SK-N-DZ (cell line): ENCODE results near the gene FNBP1L.
"Not testable (repeated sequence)": the region's sequence is repeated elsewhere in the genome, so short reads cannot be mapped to it uniquely, and the experiment has no call there.

Experiments used
- DNase-seq: peaks from one replicate; pipeline ENCODE4 v3.0.0-alpha.2; 2015; ENCODE audit warnings: low spot score

FNBP1L gene

GRCh38 chr1:93528412-93528811 lies 80.5 kb downstream of the FNBP1L start:
- no peak for DNase-seq

- DNase-seq: no peak
These were observed 83.3 kb downstream of the FNBP1L start for GRCh38 chr1:93531193-93531592.

DNA sequence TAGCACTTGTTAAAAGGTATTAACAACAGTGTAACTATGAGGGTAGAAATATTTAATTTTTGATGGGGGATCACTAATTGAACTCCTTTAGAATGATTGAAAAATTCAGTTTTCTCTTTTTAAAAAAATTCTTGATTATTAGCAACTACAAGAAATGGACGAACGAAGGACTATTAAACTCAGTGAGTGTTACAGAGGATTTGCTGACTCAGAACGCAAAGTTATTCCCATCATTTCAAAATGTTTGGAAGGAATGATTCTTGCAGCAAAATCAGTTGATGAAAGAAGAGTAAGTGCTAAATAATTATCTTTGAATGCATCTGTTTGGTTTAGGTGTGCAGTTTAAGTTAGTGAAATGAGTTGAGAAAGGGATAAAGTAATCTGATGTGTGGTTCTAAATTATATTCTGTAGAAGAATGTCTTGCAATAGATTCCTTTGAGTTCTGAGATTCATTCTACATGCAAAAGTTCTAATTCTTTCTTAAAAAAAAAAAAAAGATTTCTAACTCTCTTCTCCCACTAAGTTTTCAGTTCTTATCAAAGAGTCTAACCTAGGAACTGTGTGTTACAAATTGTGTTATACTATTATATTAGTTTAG lies 85.0 kb downstream of the FNBP1L start:
- DNase-seq: no peak

DNA sequence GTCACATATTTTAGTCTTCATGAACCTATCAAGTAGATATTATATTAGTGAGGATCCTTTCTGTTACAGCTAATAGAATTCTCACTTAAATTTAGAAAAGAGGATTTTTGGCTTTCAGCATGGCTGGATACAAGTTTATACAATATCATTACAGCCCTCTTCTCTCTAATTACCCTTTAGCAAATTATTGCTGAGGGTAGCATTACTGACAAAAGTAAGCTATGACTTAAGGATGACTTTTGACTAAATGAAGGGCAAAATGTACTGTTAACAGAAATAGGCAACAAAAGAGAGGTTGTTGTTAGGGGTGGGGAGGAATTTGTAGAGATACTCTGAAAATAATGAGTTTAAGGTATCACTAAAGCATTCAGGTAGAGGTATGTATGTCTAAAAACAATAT lies 85.8 kb downstream of the FNBP1L start:
- DNase-seq: no peak

DNA sequence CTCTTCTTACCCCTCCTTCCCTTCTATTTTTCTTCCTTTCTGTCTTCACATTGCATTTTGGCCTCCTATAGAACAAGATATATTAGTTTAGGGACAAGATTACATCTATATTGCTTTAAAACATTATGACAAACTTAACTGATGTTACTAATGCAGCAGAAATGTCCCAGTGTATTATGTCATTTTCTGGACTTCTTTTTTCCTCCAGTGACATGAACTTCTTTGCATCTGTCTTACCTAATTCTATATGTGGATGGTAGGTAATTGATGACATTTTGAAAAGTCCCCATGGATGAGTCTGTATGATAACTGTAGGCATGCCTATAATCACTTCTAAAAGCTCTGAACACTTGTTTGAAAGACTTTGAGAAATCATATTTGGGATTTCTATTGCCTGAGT lies 89.5 kb downstream of the FNBP1L start:
- peak; percentile 16 for DNase-seq

- DNase-seq: no peak
These were observed 90.0 kb downstream of the FNBP1L start for GRCh38 chr1:93537924-93538323.

DNA sequence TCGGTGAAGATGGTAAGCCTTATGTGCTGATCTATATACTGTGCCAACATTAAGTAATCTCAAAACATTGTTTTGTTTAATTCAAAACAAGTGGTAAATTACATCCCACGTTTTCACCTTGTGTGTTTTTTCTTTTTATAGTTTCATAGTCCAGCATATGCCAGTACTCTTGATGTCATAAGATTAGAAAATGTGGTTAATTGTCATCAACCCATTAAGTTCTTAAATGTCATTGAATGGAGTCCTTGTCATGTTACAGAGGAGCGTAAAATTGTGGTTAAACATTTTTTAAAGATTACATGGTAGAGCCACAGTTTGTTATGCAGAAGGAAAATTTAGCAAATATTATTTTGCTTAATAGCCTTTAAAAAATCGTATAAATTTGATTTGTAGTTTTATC lies 93.1 kb downstream of the FNBP1L start:
- no peak for DNase-seq

DNA sequence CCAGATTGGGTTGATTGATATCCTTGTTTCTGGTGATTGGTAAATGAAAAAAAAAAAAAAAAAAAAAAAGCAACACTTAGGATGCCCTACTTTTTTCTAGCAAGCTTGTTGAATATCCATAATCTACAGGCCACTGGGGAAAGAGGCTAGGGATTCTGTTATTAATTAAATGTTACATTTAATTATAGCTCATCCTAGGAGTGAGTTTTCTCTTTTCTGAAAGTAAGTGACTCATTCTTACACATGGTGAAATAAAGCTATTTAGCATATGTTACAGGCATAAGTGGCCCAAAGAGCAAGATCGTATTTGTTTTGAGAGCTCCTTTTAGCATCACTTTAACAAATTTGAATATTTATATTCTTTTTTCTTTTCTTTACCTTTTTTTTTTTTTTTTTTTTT lies 94.5 kb downstream of the FNBP1L start:
- DNase-seq: no peak

DNA sequence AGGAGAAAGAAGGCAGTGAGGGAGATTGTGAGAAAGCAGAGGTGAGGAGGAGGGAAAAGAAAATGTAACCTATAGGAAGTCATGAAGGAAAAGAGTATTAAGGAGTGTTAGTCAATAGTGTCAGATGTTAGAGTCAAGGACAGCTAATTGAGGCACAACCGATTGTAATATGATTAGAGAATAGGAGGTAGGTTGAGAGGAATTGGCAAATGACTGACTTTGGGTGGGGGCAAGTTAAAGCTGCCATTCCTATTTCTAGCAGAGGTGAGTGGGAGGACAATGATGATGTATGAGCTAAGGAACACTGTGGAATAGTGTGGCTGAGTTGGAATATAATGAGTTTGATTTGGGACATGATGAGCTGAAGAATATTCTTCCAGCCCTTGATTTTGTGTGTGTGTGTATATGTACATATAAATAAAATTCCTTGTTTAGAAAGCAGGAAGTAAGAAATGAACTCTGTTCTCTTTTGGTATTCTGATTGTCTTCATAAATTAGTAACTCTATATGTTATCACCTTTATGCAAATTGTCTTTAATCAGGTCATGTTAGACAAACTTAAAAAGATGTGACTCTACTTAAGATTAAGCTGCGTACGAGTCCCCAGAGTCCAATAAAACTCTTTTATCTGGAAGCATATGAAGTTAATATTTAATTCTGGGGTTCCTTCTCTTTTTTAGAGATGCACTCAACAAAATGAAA lies 98.4 kb downstream of the FNBP1L start:
- DNase-seq: no peak

- DNase-seq: no peak
These were observed 101.2 kb downstream of the FNBP1L start for GRCh38 chr1:93549131-93549530.

DNA sequence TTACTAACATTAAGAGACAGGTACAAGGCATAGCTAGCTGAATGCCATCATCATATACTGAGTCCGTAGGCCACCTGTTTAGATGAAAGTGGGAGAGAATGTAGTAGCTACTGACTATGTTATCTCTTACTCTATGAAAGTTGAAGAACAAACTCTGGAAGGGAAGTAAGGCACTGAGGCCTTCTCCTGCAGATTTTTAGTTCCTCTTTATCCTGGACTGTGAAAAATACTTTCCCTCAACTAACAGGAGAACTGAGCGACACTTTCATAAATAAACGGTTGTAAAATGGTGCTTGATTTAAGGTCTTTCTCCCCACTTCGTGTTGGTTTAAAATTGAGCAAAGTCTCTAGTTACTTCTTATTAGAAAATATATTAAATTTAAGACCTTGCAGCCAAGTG lies 101.9 kb downstream of the FNBP1L start:
- no peak for DNase-seq

DNA sequence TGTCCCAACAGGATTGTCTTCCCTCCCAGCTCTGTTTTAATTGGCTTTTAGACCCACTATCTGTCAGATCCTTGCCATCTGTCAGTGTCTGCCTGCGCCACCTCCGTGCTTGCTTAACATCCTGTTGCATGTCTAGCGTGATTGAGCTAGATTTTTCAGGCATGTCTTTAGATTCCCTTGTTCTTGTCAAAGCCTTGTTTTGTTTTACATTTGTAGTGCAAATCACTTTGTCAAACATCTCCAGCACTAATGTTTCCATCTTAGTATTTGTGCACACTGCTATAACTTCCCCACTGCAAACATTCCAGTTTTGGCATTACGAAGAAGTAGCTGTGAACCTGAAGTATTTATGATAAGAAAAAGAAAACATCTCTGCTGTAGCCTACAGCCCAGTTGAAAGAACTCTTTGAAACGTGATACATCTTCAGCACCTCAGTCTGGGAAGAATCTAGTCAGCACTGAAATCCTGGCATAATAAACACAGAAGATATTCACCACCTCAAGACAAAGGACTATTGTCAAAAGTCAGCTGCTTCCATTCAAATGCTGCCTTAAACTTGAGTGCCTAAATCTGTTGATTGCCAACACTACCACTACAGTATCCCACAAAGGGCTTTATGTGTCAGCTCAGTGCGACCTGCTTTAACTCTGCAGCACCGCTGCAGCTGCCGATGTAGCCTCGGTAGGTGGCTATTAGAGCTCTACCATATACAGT lies 105.0 kb downstream of the FNBP1L start:
- DNase-seq: peak; percentile 32

- DNase-seq: not testable (repeated sequence)
These were observed 106.1 kb downstream of the FNBP1L start for GRCh38 chr1:93553886-93554490.

DNA sequence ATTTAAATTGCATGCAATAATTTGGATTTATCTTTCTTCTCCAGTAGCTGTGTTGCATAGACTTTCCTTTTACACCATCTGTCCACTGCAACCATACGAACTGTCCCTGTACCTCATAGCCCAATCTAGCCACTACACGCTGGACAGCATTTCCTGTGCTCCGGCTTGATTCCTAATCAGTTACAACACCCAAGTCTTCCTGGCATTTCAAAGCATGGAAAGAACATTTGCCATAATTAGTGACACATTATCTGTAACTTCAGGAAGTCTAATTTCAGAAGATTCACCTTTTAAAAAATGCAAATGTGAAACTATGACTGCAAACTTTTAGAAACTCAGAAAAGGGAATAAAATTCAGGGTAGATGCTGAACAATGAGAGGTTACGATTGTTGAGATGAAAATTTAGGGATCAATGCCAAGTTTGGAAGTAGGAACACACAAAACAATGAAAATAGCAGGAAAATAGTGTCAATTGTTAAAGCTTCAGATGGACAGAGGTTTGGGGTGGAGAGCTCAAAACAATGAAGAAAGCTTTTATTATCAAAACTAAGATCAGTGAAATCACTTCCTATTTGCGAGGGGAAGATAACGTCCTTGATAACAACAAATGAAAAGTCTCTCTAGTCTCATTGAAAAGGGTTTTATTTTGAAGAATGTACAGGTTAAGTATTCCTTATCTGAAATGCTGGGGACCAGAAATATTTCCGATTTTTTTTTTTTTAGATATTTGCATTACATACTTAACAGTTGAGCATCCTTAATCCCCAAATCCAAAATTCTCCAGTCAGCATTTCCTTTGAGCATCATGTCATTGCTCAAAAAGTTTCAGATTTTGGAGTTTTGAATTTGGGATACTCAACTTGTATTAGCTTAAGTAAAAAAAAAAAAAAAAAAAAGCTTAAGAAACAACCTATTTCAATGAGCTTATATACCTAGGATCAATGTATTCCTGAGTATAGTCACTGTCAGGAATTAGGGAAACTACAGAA lies 107.3 kb downstream of the FNBP1L start:
- DNase-seq: no peak

- DNase-seq: no peak
These were observed 108.4 kb downstream of the FNBP1L start for GRCh38 chr1:93556291-93556690.

DNA sequence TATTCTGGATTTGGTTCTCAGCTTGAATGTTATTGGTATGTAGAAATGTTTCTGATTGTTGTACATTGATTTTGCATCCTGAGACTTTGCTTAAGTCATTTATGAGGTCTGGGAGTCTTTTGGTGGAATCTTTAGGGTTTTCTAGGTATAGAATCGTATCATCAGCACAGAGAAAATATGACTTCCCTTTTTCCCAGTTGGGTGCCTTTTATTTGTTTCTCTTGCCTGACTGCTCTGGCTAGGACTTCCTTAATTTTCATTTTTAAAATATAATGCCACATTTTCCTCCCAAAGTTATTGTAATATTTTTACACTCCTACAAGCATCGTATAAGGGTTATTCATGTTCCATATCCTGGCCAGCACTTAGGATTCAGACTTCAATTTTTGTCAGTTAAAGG lies 111.1 kb downstream of the FNBP1L start:
- DNase-seq: no peak

DNA sequence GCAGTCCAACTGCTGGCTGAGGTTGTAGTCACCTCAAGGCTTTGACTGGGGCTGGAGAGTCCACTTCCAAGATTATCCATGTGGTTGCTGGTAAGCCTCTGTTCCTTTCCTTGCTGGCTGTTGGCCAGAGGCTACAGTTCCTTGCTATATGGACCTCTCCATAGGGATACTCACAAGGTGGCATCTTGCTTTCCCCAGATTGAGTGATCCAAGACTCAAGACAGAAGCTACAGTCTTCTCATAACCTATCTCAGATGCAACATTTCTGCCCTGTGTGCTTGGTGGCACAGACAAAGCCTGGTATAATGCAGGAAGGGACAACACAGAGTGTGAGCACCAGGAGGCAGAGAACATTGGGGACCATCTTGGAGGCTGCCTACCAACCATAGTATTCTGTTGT lies 111.8 kb downstream of the FNBP1L start:
- no peak for DNase-seq

DNA sequence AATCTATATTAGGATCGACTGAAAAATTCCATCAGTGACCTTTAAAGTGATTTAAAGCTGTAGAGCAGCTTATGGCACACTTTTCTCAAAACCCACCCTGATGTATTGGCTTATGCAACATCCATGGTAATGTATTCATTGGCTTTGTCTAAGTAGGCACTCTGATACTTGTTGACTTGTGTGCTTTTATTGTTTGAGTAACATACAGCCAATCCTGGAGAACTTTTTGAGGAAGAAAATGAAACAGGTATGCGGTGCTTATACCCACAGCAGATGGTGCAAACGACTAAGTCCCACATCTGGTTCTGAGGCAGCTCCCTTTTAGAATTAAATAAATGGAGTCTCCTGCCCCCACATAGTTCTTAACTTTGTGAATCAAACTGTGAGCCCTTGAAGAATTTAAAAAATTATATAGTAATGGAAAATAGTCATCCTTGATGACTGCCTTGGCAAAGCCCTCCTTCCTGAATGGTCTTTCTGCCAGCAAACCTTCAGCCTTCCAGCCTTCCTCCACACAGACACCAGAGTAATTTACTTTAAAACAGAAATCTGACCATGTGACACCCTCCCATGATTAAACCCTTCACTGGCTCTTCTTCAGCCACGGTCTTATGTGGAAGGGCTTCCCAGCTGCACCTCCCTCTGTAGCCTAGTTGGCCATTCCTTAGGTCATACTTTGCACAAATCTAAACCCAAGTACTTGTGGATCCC lies 117.7 kb downstream of the FNBP1L start:
- no peak for DNase-seq

DNA sequence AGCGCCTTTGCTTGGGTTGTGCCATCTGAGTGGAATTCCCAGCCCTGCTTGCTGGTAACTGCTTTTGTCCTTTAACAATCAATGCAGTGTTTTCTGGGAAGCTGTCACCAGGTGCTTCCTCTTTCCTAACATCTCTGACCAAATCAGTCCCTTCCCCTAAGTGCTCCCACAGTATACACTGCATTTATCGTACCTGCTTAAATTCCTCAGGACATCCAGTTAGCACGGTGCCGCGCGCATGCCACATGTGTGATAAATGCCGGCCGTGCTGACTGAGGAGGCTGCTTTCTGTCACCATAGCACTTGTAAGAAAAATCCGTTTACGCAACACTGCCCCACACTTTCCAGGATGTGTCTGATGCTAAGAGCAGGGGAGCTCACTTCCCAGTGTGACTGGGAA lies 118.3 kb downstream of the FNBP1L start:
- DNase-seq: no peak

- no peak for DNase-seq
These were observed 119.5 kb downstream of the FNBP1L start for GRCh38 chr1:93567255-93567918.
